Measurements from ENCODE around the gene SMIM26. TPM values are rescaled to one million over a fixed set of nuclear protein-coding genes. Genes with fewer than 3 reads are reported as not detected.
A peak's percentile ranks its signal among the peaks of the same experiment; 100 is the strongest.
"Not testable (repeated sequence)": the region's sequence is repeated elsewhere in the genome, so short reads cannot be mapped to it uniquely, and the experiment has no call there.

SMIM26 gene
- polyA plus RNA-seq: 100 to 1,000 TPM; 175 to 216 (median 181) TPM

GRCh38 chr20:18566892-18567738 is at the start of gene SMIM26:
Gene SMIM26, plus strand, starts transcription at chr20:18567432. Its CDS starts 47 bp downstream, at chr20:18567479.
- H3K36me3 Mint-ChIP-seq: peaks cover 10 to 25% (median 15%) of the 10 kb centered on the region in 3 donors
- peak within 1 kb of the TSS; percentile 91 to 99 (median 98) for H3K4me3 Mint-ChIP-seq
- H3K9me3 Mint-ChIP-seq: no peaks in the 10 kb centered on the region
- peak within 1 kb of the TSS; percentile 98 to 99 (median 98) for H3K27ac Mint-ChIP-seq
- peak; percentile 88 to 92 (median 91) for DNase-seq
- peaks cover 21 to 27% of the 10 kb centered on the region in 2 donors for H3K4me1 Mint-ChIP-seq
- H3K27me3 Mint-ChIP-seq (ENCODE audit: low read depth in 3 of 3): peaks cover 8 to 9% (median 8%) of the 10 kb centered on the region in 3 donors

- peaks cover 0 to 20% (median 14%) of the 10 kb centered on the region in 3 donors for H3K36me3 Mint-ChIP-seq
- not testable (repeated sequence) for H3K9me3 Mint-ChIP-seq; DNase-seq; H3K27me3 Mint-ChIP-seq (ENCODE audit: low read depth in 3 of 3); H3K4me3 Mint-ChIP-seq; H3K4me1 Mint-ChIP-seq; H3K27ac Mint-ChIP-seq
These were observed 45.2 kb upstream of the SMIM26 start for GRCh38 chr20:18522066-18522465.

GRCh38 chr20:18523066-18523465 is 44.2 kb upstream of the SMIM26 start:
- Mint-ChIP-seq H3K27me3 (ENCODE audit: low read depth in 3 of 3) (no peaks in the 10 kb centered on the region), H3K9me3 (no peaks in the 10 kb centered on the region), H3K4me1 (peaks cover 0 to 2% of the 10 kb centered on the region in 2 donors), H3K36me3 (peaks cover 3 to 27% (median 19%) of the 10 kb centered on the region in 3 donors), H3K4me3 (no peak overlapping the region), H3K27ac (peak overlapping the region in 1 of 6 donors; percentile 44)
- no peak for DNase-seq

GRCh38 chr20:18524646-18525045 is 42.6 kb upstream of the SMIM26 start:
- no peak overlapping the region for H3K4me3 Mint-ChIP-seq
- DNase-seq: no peak
- peak overlapping the region in 1 of 6 donors; percentile 40 for H3K27ac Mint-ChIP-seq
- peaks cover 0 to 2% of the 10 kb centered on the region in 2 donors for H3K4me1 Mint-ChIP-seq
- peaks cover 8 to 40% (median 29%) of the 10 kb centered on the region in 3 donors for H3K36me3 Mint-ChIP-seq
- no peaks in the 10 kb centered on the region for H3K27me3 Mint-ChIP-seq (ENCODE audit: low read depth in 3 of 3)
- no peaks in the 10 kb centered on the region for H3K9me3 Mint-ChIP-seq

- not testable (repeated sequence) for H3K27ac Mint-ChIP-seq; DNase-seq; H3K27me3 Mint-ChIP-seq (ENCODE audit: low read depth in 3 of 3); H3K4me3 Mint-ChIP-seq; H3K4me1 Mint-ChIP-seq; H3K9me3 Mint-ChIP-seq
- peaks cover 13 to 54% (median 41%) of the 10 kb centered on the region in 3 donors for H3K36me3 Mint-ChIP-seq
These were observed 40.5 kb upstream of the SMIM26 start for GRCh38 chr20:18526761-18527160.

GRCh38 chr20:18527339-18527738 is 39.9 kb upstream of the SMIM26 start:
- Mint-ChIP-seq H3K27ac (no peak overlapping the region), H3K36me3 (peaks cover 18 to 60% (median 46%) of the 10 kb centered on the region in 3 donors), H3K4me1 (peaks cover 0 to 2% of the 10 kb centered on the region in 2 donors), H3K27me3 (ENCODE audit: low read depth in 3 of 3) (no peaks in the 10 kb centered on the region), H3K4me3 (no peak overlapping the region), H3K9me3 (no peaks in the 10 kb centered on the region)
- no peak for DNase-seq

- DNase-seq: no peak
- Mint-ChIP-seq H3K27me3 (ENCODE audit: low read depth in 3 of 3) (no peaks in the 10 kb centered on the region), H3K4me3 (no peak overlapping the region), H3K9me3 (no peaks in the 10 kb centered on the region), H3K4me1 (peaks cover 0 to 2% of the 10 kb centered on the region in 2 donors), H3K27ac (no peak overlapping the region), H3K36me3 (peaks cover 18 to 65% (median 49%) of the 10 kb centered on the region in 3 donors)
These were observed 39.4 kb upstream of the SMIM26 start for GRCh38 chr20:18527836-18528235.

- Mint-ChIP-seq H3K27ac (peak overlapping the region in 3 of 6 donors; percentile 30 to 51 (median 36)), H3K4me1 (no peaks in the 10 kb centered on the region), H3K36me3 (peaks cover 21 to 75% (median 49%) of the 10 kb centered on the region in 3 donors), H3K27me3 (ENCODE audit: low read depth in 3 of 3) (no peaks in the 10 kb centered on the region), H3K9me3 (no peaks in the 10 kb centered on the region), H3K4me3 (no peak overlapping the region)
- no peak for DNase-seq
These were observed 38.2 kb upstream of the SMIM26 start for GRCh38 chr20:18529041-18529440.

GRCh38 chr20:18532626-18533025 is 34.6 kb upstream of the SMIM26 start:
- no peaks in the 10 kb centered on the region for H3K27me3 Mint-ChIP-seq (ENCODE audit: low read depth in 3 of 3)
- H3K4me3 Mint-ChIP-seq: no peak overlapping the region
- peak overlapping the region in 1 of 6 donors; percentile 4 for H3K27ac Mint-ChIP-seq
- H3K9me3 Mint-ChIP-seq: no peaks in the 10 kb centered on the region
- DNase-seq: no peak
- peaks cover 32 to 77% (median 40%) of the 10 kb centered on the region in 3 donors for H3K36me3 Mint-ChIP-seq
- no peaks in the 10 kb centered on the region for H3K4me1 Mint-ChIP-seq

- H3K27me3 Mint-ChIP-seq (ENCODE audit: low read depth in 3 of 3): no peaks in the 10 kb centered on the region
- no peak overlapping the region for H3K4me3 Mint-ChIP-seq
- no peaks in the 10 kb centered on the region for H3K4me1 Mint-ChIP-seq
- H3K36me3 Mint-ChIP-seq: peaks cover 32 to 73% (median 39%) of the 10 kb centered on the region in 3 donors
- no peaks in the 10 kb centered on the region for H3K9me3 Mint-ChIP-seq
- no peak for DNase-seq
- H3K27ac Mint-ChIP-seq: no peak overlapping the region
These were observed 33.7 kb upstream of the SMIM26 start for GRCh38 chr20:18533491-18533890.

- Mint-ChIP-seq H3K4me1 (no peaks in the 10 kb centered on the region), H3K27ac (peak overlapping the region in 1 of 6 donors; percentile 51), H3K4me3 (no peak overlapping the region), H3K9me3 (no peaks in the 10 kb centered on the region), H3K27me3 (ENCODE audit: low read depth in 3 of 3) (no peaks in the 10 kb centered on the region), H3K36me3 (peaks cover 31 to 68% (median 34%) of the 10 kb centered on the region in 3 donors)
- DNase-seq: no peak
These were observed 33.1 kb upstream of the SMIM26 start for GRCh38 chr20:18533978-18534644.

GRCh38 chr20:18537651-18538050 is 29.6 kb upstream of the SMIM26 start:
- Mint-ChIP-seq H3K4me3 (no peak overlapping the region), H3K36me3 (peaks cover 20 to 59% (median 23%) of the 10 kb centered on the region in 3 donors), H3K9me3 (no peaks in the 10 kb centered on the region), H3K27ac (no peak overlapping the region), H3K4me1 (no peaks in the 10 kb centered on the region), H3K27me3 (ENCODE audit: low read depth in 3 of 3) (peaks cover 0 to 4% (median 3%) of the 10 kb centered on the region in 3 donors)
- DNase-seq: no peak

- DNase-seq: no peak
- H3K27me3 Mint-ChIP-seq (ENCODE audit: low read depth in 3 of 3): peaks cover 0 to 6% (median 3%) of the 10 kb centered on the region in 3 donors
- no peaks in the 10 kb centered on the region for H3K9me3 Mint-ChIP-seq
- no peaks in the 10 kb centered on the region for H3K4me1 Mint-ChIP-seq
- H3K27ac Mint-ChIP-seq: no peak overlapping the region
- H3K4me3 Mint-ChIP-seq: no peak overlapping the region
- peaks cover 12 to 54% (median 35%) of the 10 kb centered on the region in 3 donors for H3K36me3 Mint-ChIP-seq
These were observed 25.5 kb upstream of the SMIM26 start for GRCh38 chr20:18541741-18542140.

- Mint-ChIP-seq H3K9me3 (no peaks in the 10 kb centered on the region), H3K36me3 (peaks cover 10 to 54% (median 38%) of the 10 kb centered on the region in 3 donors), H3K4me3 (no peak overlapping the region), H3K4me1 (no peaks in the 10 kb centered on the region), H3K27me3 (ENCODE audit: low read depth in 3 of 3) (peaks cover 0 to 6% (median 3%) of the 10 kb centered on the region in 3 donors), H3K27ac (peak overlapping the region in 2 of 6 donors; percentile 69 to 83)
- DNase-seq: no peak
These were observed 24.0 kb upstream of the SMIM26 start for GRCh38 chr20:18543216-18543615.
